Trophoblast cell (in vitro differentiated cells and primary cell): ENCODE results near the gene LRMDA.

Source experiments
- DNase-seq, 2 donors: peaks; one replicate each; pipeline ENCODE4 v3.0.0-alpha.2; 2016
- H2AFZ ChIP-seq: 2 replicates; pipeline ENCODE4 v1.6.1; 2013; ENCODE audit warnings: low read length, moderate library complexity, mild to moderate bottlenecking; ENCODE audit not compliant: insufficient read depth, poor library complexity
- H2AK5ac ChIP-seq: 2 replicates; pipeline ENCODE4 v1.6.1; 2013; ENCODE audit warnings: mild to moderate bottlenecking, low read length
- H2BK120ac ChIP-seq: 2 replicates; pipeline ENCODE4 v1.6.1; 2013; ENCODE audit warnings: low read length, mild to moderate bottlenecking, moderate library complexity; ENCODE audit not compliant: insufficient read depth, poor library complexity
- H2BK12ac ChIP-seq: 2 replicates; pipeline ENCODE4 v1.6.1; 2013; ENCODE audit warnings: mild to moderate bottlenecking, low read length, moderate library complexity
- H2BK5ac ChIP-seq: 2 replicates; pipeline ENCODE4 v1.6.1; 2013; ENCODE audit warnings: low read length, low read depth, moderate library complexity, mild to moderate bottlenecking; ENCODE audit not compliant: poor library complexity
- H3K14ac ChIP-seq: 2 replicates; pipeline ENCODE4 v1.6.1; 2013; ENCODE audit warnings: mild to moderate bottlenecking, low read length
- H3K18ac ChIP-seq: 2 replicates; pipeline ENCODE4 v1.6.1; 2013; ENCODE audit warnings: mild to moderate bottlenecking, low read length
- H3K23ac ChIP-seq: 2 replicates; pipeline ENCODE4 v1.6.1; 2013; ENCODE audit warnings: low read length
- H3K27ac ChIP-seq: 2 replicates; pipeline ENCODE4 v1.5.1; 2013; ENCODE audit warnings: low read depth, mild to moderate bottlenecking, inconsistent platforms, low read length, moderate library complexity
- H3K27me3 ChIP-seq: 2 replicates; pipeline ENCODE4 v1.6.1; 2013; ENCODE audit warnings: inconsistent platforms, mild to moderate bottlenecking, low read length, moderate library complexity; ENCODE audit not compliant: insufficient read depth
- H3K36me3 ChIP-seq, 2 experiments: 1 replicate in 1 of 2; 2 replicates in 1 of 2; pipeline ENCODE4 v1.6.1; 2013; ENCODE audit warnings: low read length in 2 of 2, mild to moderate bottlenecking in 2 of 2, moderate library complexity in 1 of 2; ENCODE audit not compliant: insufficient read depth in 2 of 2, control insufficient read depth in 1 of 2
- H3K4ac ChIP-seq: 2 replicates; pipeline ENCODE4 v1.6.1; 2013; ENCODE audit warnings: low read depth, mild to moderate bottlenecking, low read length, moderate library complexity
- H3K4me1 ChIP-seq, 2 experiments: 1 replicate in 1 of 2; 2 replicates in 1 of 2; pipeline ENCODE4 v1.6.1; 2013; ENCODE audit warnings: low read length in 2 of 2, mild to moderate bottlenecking in 2 of 2, moderate library complexity in 1 of 2; ENCODE audit not compliant: insufficient read depth in 2 of 2, control insufficient read depth in 1 of 2
- H3K4me2 ChIP-seq: 2 replicates; pipeline ENCODE4 v1.6.1; 2013; ENCODE audit warnings: inconsistent platforms, mild to moderate bottlenecking, low read length, moderate library complexity
- H3K4me3 ChIP-seq: 2 replicates; pipeline ENCODE4 v1.5.1; 2013; ENCODE audit warnings: mild to moderate bottlenecking, low read depth, low read length, inconsistent platforms
- H3K79me1 ChIP-seq: one replicate; pipeline ENCODE4 v1.6.1; 2013; ENCODE audit warnings: low read length
- H3K79me2 ChIP-seq: 2 replicates; pipeline ENCODE4 v1.6.1; 2013; ENCODE audit warnings: low read length, mild to moderate bottlenecking; ENCODE audit not compliant: control insufficient read depth, insufficient read depth, poor library complexity
- H3K9ac ChIP-seq: 2 replicates; pipeline ENCODE4 v1.6.1; 2013; ENCODE audit warnings: mild to moderate bottlenecking, low read length
- H3K9me3 ChIP-seq: 2 replicates; pipeline ENCODE4 v1.6.1; 2013; ENCODE audit warnings: low read depth, mild to moderate bottlenecking, control low read depth, inconsistent platforms, low read length; ENCODE audit not compliant: insufficient read depth
- H4K12ac ChIP-seq: 2 replicates; pipeline ENCODE4 v1.6.1; 2013; ENCODE audit warnings: low read depth, mild to moderate bottlenecking, low read length, moderate library complexity
- H4K8ac ChIP-seq: 2 replicates; pipeline ENCODE4 v1.6.1; 2013; ENCODE audit warnings: low read depth, mild to moderate bottlenecking, low read length, moderate library complexity
- H4K91ac ChIP-seq: one replicate; pipeline ENCODE4 v1.6.1; 2013; ENCODE audit warnings: low read depth, mild to moderate bottlenecking, low read length, moderate library complexity
- WGBS: extraction: QIAGEN DNeasy Blood & Tissue Kit; methylation state at CpG from one replicate; pipeline ENCODE4 v1.1.7; 2013; ENCODE audit warnings: missing lambda C conversion rate; ENCODE audit not compliant: insufficient read length, insufficient coverage; ENCODE audit errors: extremely low coverage; 5-methylcytosine and 5-hydroxymethylcytosine counted together

The LRMDA gene

DNA sequence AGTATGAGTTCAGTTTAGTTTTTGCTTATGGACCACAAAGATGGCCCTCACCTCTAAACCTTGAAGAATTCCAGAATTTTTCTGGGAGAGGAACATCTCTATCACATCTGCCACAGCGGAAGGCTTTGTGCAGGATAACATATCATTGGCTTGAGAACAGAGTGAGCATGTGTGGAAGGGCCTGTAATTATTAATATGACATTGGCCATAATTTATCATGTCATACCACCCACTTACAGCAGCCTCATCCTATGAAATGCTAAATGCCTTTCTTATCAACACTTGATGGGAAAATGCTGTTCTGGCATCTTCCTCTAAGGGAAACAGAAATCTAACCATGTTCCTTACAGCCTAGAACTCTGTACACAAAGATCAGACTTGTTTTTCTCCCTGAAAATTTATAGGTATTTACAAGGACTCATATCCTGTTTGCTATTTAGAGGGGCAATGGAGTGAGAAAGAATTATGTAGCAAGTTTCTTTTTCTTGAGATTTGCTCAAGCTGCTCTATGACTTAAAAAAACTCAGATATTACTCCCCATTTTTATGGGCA lies 817.3 kb downstream of the LRMDA start:
- Histone ChIP-seq H2AK5ac (no peak overlapping the region), H3K14ac (no peak overlapping the region), H3K4me3 (no peak overlapping the region), H3K23ac (no peak overlapping the region), H3K4me2 (no peak overlapping the region), H3K79me1 (peaks cover 20% of the 10 kb centered on the region), H3K79me2 (peaks cover 2% of the 10 kb centered on the region), H4K8ac (no peak overlapping the region), H4K12ac (no peak overlapping the region), H2AFZ (no peak overlapping the region), H3K9ac (no peak overlapping the region), H3K9me3 (no peaks in the 10 kb centered on the region), H3K36me3 (no peaks in the 10 kb centered on the region), H3K27me3 (no peaks in the 10 kb centered on the region), H3K18ac (no peak overlapping the region), H4K91ac (no peak overlapping the region), H2BK120ac (no peak overlapping the region), H2BK12ac (peak overlapping the region; percentile 87), H3K27ac (no peak overlapping the region), H2BK5ac (peak overlapping the region; percentile 90), H3K4me1 (peaks cover 12 to 20% of the 10 kb centered on the region in 2 experiments), H3K4ac (no peak overlapping the region)
- DNase-seq, result no peak
- no CpG with 5 or more reads among the region's 1 CpG for WGBS

DNA sequence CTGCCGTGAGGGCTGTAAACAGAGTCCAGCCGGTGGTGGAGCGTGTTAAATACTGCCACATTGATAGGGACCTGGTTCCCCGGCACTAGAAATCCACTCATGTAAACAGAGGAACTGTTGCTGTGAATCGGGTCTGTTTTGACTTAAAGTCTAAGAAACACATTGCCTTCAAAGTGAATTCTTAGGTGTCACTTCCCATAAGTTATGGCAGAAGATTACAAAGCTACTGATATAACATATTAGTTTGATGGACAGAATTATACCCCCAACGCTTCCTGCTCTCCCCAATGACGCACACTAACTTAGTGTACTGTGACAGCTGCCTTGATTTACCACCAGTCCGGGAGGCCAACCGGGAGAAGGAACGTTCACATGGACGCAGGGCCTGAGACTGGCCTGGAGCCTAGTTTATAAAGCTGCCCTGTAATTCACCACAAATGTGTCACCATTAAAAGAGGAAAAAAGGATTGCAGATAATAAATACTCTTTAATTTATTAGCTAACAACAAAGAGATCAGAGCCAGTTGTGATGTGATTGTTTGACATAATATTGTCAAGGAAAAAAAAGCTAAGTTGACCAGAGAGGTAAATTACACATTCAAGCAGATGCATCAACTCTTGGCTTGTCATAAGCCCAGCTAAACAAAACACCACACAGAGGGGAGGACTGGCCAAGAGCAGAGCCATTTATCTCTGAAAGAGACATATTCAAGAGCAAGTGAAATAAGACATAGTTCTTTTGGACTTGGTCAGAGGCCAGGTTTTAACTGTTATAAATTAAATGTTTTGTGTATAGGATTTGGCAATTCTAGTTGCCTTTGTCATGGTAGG lies 820.6 kb downstream of the LRMDA start:
- H3K27me3 ChIP-seq, result no peaks in the 10 kb centered on the region
- H2BK12ac ChIP-seq, result peak overlapping the region; percentile 100
- peak overlapping the region; percentile 97 for H4K91ac ChIP-seq
- H3K14ac ChIP-seq, result peak overlapping the region; percentile 90
- H3K27ac ChIP-seq, result peak overlapping the region; percentile 86
- H3K79me1 ChIP-seq, result peaks cover 19% of the 10 kb centered on the region
- no peaks in the 10 kb centered on the region for H3K9me3 ChIP-seq
- H2BK120ac ChIP-seq, result peak overlapping the region; percentile 99
- peak overlapping the region; percentile 93 for H3K18ac ChIP-seq
- peak in 1 of 2 donors; percentile 4 for DNase-seq
- peak overlapping the region; percentile 84 for H3K4ac ChIP-seq
- WGBS, result no CpG with 5 or more reads among the region's 11 CpGs
- no peak overlapping the region for H2AFZ ChIP-seq
- H4K8ac ChIP-seq, result peak overlapping the region; percentile 90
- no peaks in the 10 kb centered on the region for H3K36me3 ChIP-seq
- H2AK5ac ChIP-seq, result peak overlapping the region; percentile 95
- peak overlapping the region; percentile 94 for H2BK5ac ChIP-seq
- H3K4me1 ChIP-seq, result peaks cover 7 to 12% of the 10 kb centered on the region in 2 experiments
- H3K4me3 ChIP-seq, result no peak overlapping the region
- no peak overlapping the region for H3K23ac ChIP-seq
- H3K9ac ChIP-seq, result no peak overlapping the region
- H3K79me2 ChIP-seq, result peaks cover 2% of the 10 kb centered on the region
- no peak overlapping the region for H4K12ac ChIP-seq
- no peak overlapping the region for H3K4me2 ChIP-seq

DNA sequence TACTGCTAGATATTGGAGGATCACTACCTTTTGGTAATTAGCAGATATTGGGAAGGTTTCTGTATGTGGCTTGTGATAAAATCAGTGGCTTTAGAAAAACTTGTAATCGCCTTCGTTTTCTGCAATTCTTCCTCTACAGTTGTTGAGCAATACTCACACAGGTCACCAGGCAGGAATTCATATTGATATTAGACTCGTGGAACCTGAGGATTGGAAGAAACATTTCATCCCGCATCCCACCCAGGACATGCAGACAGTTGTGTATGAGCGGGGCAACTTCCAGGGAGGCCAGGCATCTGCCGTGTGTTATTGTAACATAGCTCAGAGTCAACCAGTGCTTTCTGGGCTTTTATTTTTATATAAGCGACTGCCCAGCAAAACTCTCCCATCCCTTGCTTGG lies 821.3 kb downstream of the LRMDA start:
- H3K9ac ChIP-seq, result no peak overlapping the region
- H3K27me3 ChIP-seq, result no peaks in the 10 kb centered on the region
- peaks cover 2% of the 10 kb centered on the region for H3K79me2 ChIP-seq
- no peak overlapping the region for H3K4ac ChIP-seq
- H2AK5ac ChIP-seq, result no peak overlapping the region
- no CpG with 5 or more reads among the region's 7 CpGs for WGBS
- peak overlapping the region; percentile 86 for H3K27ac ChIP-seq
- peak overlapping the region; percentile 72 for H2BK120ac ChIP-seq
- no peak overlapping the region for H3K23ac ChIP-seq
- H3K4me2 ChIP-seq, result no peak overlapping the region
- H2AFZ ChIP-seq, result no peak overlapping the region
- H3K4me3 ChIP-seq, result no peak overlapping the region
- H4K12ac ChIP-seq, result no peak overlapping the region
- H4K8ac ChIP-seq, result no peak overlapping the region
- H2BK12ac ChIP-seq, result peak overlapping the region; percentile 55
- no peaks in the 10 kb centered on the region for H3K9me3 ChIP-seq
- H2BK5ac ChIP-seq, result peak overlapping the region; percentile 31
- no peaks in the 10 kb centered on the region for H3K36me3 ChIP-seq
- H3K14ac ChIP-seq, result peak overlapping the region; percentile 14
- peaks cover 7 to 13% of the 10 kb centered on the region in 2 experiments for H3K4me1 ChIP-seq
- H3K79me1 ChIP-seq, result peaks cover 21% of the 10 kb centered on the region
- H4K91ac ChIP-seq, result peak overlapping the region; percentile 32
- no peak overlapping the region for H3K18ac ChIP-seq
- DNase-seq, result peak; percentile 34

DNA sequence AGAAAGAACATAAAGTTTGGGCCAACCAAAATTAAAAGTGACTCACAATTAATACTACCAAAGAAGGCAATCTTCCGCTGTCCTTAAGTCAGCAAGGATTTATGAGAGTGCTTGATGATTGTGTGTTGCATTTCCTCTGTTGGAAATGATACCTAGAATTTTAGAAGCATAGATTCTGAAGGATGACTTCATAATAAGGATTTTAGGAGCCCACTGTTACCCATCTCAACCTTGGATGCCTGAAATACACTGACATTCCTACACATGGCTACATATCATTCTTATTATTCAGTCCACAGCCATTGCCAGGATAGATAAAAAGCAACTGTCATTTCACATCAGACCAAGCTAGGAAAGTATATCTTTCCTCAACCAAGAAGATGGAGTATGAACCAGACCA lies 823.8 kb downstream of the LRMDA start:
- Histone ChIP-seq H3K4me1 (peaks cover 7 to 15% of the 10 kb centered on the region in 2 experiments), H3K27ac (no peak overlapping the region), H2BK120ac (no peak overlapping the region), H3K9me3 (no peaks in the 10 kb centered on the region), H3K9ac (no peak overlapping the region), H3K36me3 (no peaks in the 10 kb centered on the region), H3K27me3 (no peaks in the 10 kb centered on the region), H4K8ac (no peak overlapping the region), H2AK5ac (no peak overlapping the region), H3K23ac (no peak overlapping the region), H3K4ac (no peak overlapping the region), H3K14ac (no peak overlapping the region), H2AFZ (no peak overlapping the region), H4K91ac (no peak overlapping the region), H3K79me2 (peaks cover 2% of the 10 kb centered on the region), H4K12ac (no peak overlapping the region), H2BK5ac (no peak overlapping the region), H3K18ac (no peak overlapping the region), H3K4me2 (no peak overlapping the region), H3K4me3 (no peak overlapping the region), H3K79me1 (peaks cover 18% of the 10 kb centered on the region), H2BK12ac (no peak overlapping the region)
- no peak for DNase-seq
- WGBS, result no CpG with 5 or more reads among the region's 1 CpG
